B cell (primary cell): Measurements from ENCODE around the gene CBLN2. TPM values are rescaled to one million over a fixed set of nuclear protein-coding genes. Genes with fewer than 3 reads are reported as not detected.

Experiments used
- ATAC-seq: fragments of 200-7000 bp; cut with Tn5 transposase; one replicate; pipeline ENCODE4 v1.10.0; 2021; ENCODE audit warnings: low read depth, mild to moderate bottlenecking, moderate number of reproducible peaks, moderate library complexity
- CTCF ChIA-PET: fragments of 350-600 bp; sonication (Branson Sonifier 250); formaldehyde crosslinking; loops from one replicate; lab custom pipeline; 2021; ENCODE audit warnings: antibody characterized with exemption, inconsistent platforms; lab: Charles Lee
- POLR2A ChIA-PET: fragments of 350-600 bp; sonication (Branson Sonifier 250); formaldehyde crosslinking; loops from one replicate; lab custom pipeline; 2021; ENCODE audit warnings: antibody characterized with exemption; lab: Charles Lee
- DNase-seq: peaks from one replicate; pipeline ENCODE4 v3.0.0; 2013
- H2AFZ ChIP-seq: 2 replicates; pipeline ENCODE4 v1.6.1; 2012; ENCODE audit warnings: mild to moderate bottlenecking, low read depth, low read length; ENCODE audit not compliant: insufficient read depth, poor library complexity, severe bottlenecking
- H3K27ac ChIP-seq, 2 donors: 1 replicate in 1 of 2; 2 replicates in 1 of 2; pipeline ENCODE4 v1.5.1; 2012 to 2013; ENCODE audit warnings: low read length in 2 of 2, mild to moderate bottlenecking in 2 of 2, moderate library complexity in 1 of 2
- H3K27me3 ChIP-seq, 4 experiments: fragments of 200-600 bp in 1 of 4; sonication (generic) in 1 of 4; replicated peaks in 1 of 4; 1 replicate in 2 of 4; 2 replicates in 2 of 4; pipeline versions ENCODE4 v1.6.1 to v1.7.0; 2013 to 2016; ENCODE audit warnings: low read length in 3 of 4, mild to moderate bottlenecking in 2 of 4, mixed read lengths in 1 of 4, moderate library complexity in 1 of 4; ENCODE audit not compliant: insufficient read depth in 4 of 4, control insufficient read depth in 3 of 4; ENCODE audit errors: control extremely low read depth in 1 of 4
- H3K36me3 ChIP-seq, 2 experiments: replicated peaks in 1 of 2; 1 replicate in 1 of 2; 2 replicates in 1 of 2; pipeline versions ENCODE4 v1.6.1 to v1.7.1; 2013; ENCODE audit warnings: low read length in 1 of 2; ENCODE audit not compliant: insufficient read depth in 2 of 2, control insufficient read depth in 1 of 2; ENCODE audit errors: control extremely low read depth in 1 of 2, extremely low read depth in 1 of 2
- H3K4me1 ChIP-seq, 2 donors: fragments of 200-600 bp in 1 of 2; sonication (generic) in 1 of 2; 1 replicate in 1 of 2; 2 replicates in 1 of 2; pipeline versions ENCODE4 v1.5.1 to v1.6.1; 2013 to 2017; ENCODE audit warnings: low read length in 2 of 2; ENCODE audit not compliant: control insufficient read depth in 2 of 2, insufficient read depth in 2 of 2
- H3K4me2 ChIP-seq: replicated peaks from 2 replicates; pipeline ENCODE3; 2012; ENCODE audit warnings: mild to moderate bottlenecking, low read depth, low read length; ENCODE audit not compliant: poor library complexity, severe bottlenecking
- H3K4me3 ChIP-seq, 5 experiments: fragments of 200-600 bp in 1 of 5; sonication (generic) in 1 of 5; 1 replicate in 3 of 5; 2 replicates in 2 of 5; pipeline versions ENCODE4 v1.5.1 to v1.7.0; 2011 to 2016; ENCODE audit warnings: low read length in 4 of 5, mild to moderate bottlenecking in 4 of 5, low read depth in 2 of 5, control low read depth in 1 of 5, moderate library complexity in 1 of 5; ENCODE audit not compliant: insufficient read depth in 1 of 5; ENCODE audit errors: control extremely low read depth in 1 of 5, extremely low read depth in 1 of 5
- H3K79me2 ChIP-seq: fragments of 200-600 bp; sonication (generic); one replicate; pipeline ENCODE4 v1.6.0; 2016; ENCODE audit warnings: low read length; ENCODE audit not compliant: control insufficient read depth, insufficient read depth
- H3K9ac ChIP-seq: fragments of 200-600 bp; sonication (generic); 2 replicates; pipeline ENCODE4 v1.6.1; 2017; ENCODE audit warnings: mild to moderate bottlenecking, low read length, moderate library complexity
- H3K9me3 ChIP-seq, 3 donors: one replicate each; pipeline versions ENCODE4 v1.6.1 to v1.7.1; 2013; ENCODE audit warnings: low read length in 2 of 3; ENCODE audit not compliant: control insufficient read depth in 2 of 3, insufficient read depth in 1 of 3; ENCODE audit errors: control extremely low read depth in 1 of 3
- H4K20me1 ChIP-seq: 2 replicates; pipeline ENCODE4 v1.6.0; 2012; ENCODE audit warnings: mild to moderate bottlenecking, low read length; ENCODE audit not compliant: insufficient read depth, control insufficient read depth, poor library complexity, severe bottlenecking
- H3K27ac Mint-ChIP-seq: one replicate; pipeline ENCODE4 v1.8.0; 2021; ENCODE audit warnings: mixed read lengths
- H3K27me3 Mint-ChIP-seq: one replicate; pipeline ENCODE4 v1.8.0; 2021; ENCODE audit warnings: mixed read lengths
- H3K4me1 Mint-ChIP-seq: one replicate; pipeline ENCODE4 v1.8.0; 2021; ENCODE audit warnings: mixed read lengths
- H3K4me3 Mint-ChIP-seq: one replicate; pipeline ENCODE4 v1.8.0; 2021; ENCODE audit warnings: mixed read lengths
- H3K9me3 Mint-ChIP-seq: one replicate; pipeline ENCODE4 v1.8.0; 2022; ENCODE audit warnings: mixed read lengths; ENCODE audit not compliant: insufficient read depth
- CTCF ChIP-seq: fragments of 200-600 bp; IDR thresholded peaks from one replicate; pipeline ENCODE4 v1.8.0; 2022; ENCODE audit warnings: antibody characterized with exemption, mild to moderate bottlenecking
- EZH2 ChIP-seq: IDR thresholded peaks from 2 replicates; pipeline ENCODE4 v1.6.1; 2012; ENCODE audit warnings: borderline replicate concordance, low read depth, mild to moderate bottlenecking, moderate library complexity, low read length; ENCODE audit not compliant: insufficient read depth, poor library complexity, severe bottlenecking
- WGBS: methylation state at CpG from one replicate; pipeline ENCODE4 v1.1.5; 2013; ENCODE audit warnings: missing lambda C conversion rate; ENCODE audit not compliant: insufficient coverage; 5-methylcytosine and 5-hydroxymethylcytosine counted together
- intact Hi-C: fragments of 100-400 bp; cut with micrococcal nuclease; formaldehyde crosslinking; loops from one replicate; pipeline ENCODE4 v1.10.0; 2022
- polyA plus RNA-seq: library from polyadenylated mRNA; depleted of rRNA; stranded (reverse); fragments of >200 nt; gene quantifications from 2 replicates; pipeline ENCODE4 v1.2.3, GENCODE V29; 2012
- total RNA-seq, 2 donors: library from RNA; stranded (reverse); fragments of 120-200 nt in 1 of 2; gene quantifications; 1 replicate in 1 of 2; 2 replicates in 1 of 2; pipeline versions ENCODE4 v1.2.3 to v1.2.4, GENCODE V29; 2013 to 2022

Gene CBLN2
- total and polyA plus RNA-seq, 2 donors (not counting 1 experiment from before 2014, with no cell fraction given), result not detected

DNA sequence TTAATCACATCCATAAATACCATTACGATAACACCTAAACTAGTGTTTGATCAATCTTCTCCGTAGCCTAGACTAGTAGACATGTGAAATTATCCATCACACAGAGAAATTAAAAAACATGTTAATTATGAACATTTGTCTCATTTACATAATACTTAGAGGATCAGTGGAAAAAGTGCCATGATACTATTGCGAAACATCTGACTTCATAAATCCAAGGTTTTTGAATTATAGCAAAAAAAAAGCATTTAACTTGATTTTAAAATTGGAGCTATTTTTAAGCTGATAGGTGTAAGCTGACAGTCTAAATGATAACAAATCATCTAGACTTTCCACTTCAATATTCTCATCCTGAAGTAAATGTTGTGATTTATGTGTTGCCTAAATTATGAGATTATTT is 51.6 kb downstream of the CBLN2 start:
- intact Hi-C loops, result no loop called here
- Histone ChIP-seq H2AFZ (no peak overlapping the region), H3K36me3 (no peaks in the 10 kb centered on the region), H4K20me1 (no peaks in the 10 kb centered on the region), H3K4me1 (no peaks in the 10 kb centered on the region), H3K27ac (no peak overlapping the region), H3K27me3 (no peaks in the 10 kb centered on the region), H3K79me2 (no peaks in the 10 kb centered on the region), H3K9ac (no peak overlapping the region), H3K9me3 (no peaks in the 10 kb centered on the region), H3K4me2 (no peak overlapping the region), H3K4me3 (no peak overlapping the region)
- Mint-ChIP-seq H3K4me3 (no peak overlapping the region), H3K27me3 (no peaks in the 10 kb centered on the region), H3K9me3 (no peaks in the 10 kb centered on the region), H3K27ac (no peak overlapping the region), H3K4me1 (no peaks in the 10 kb centered on the region)
- ATAC-seq (no peak), DNase-seq (no peak)
- ChIA-PET CTCF (no interaction called here), POLR2A (no interaction called here)
- TF ChIP-seq CTCF (no peak), EZH2 (no peak)
- WGBS, result no CpG with 5 or more reads among the region's 3 CpGs
